ENCODE data around the gene YPEL2. TPM values are rescaled to one million over a fixed set of nuclear protein-coding genes. Genes with fewer than 3 reads are reported as not detected.

Gene YPEL2
- total and polyA plus RNA-seq, 2 donors (not counting 3 experiments of a cell fraction or from before 2014, with no cell fraction given), result 36.5 to 66.8 TPM

DNA sequence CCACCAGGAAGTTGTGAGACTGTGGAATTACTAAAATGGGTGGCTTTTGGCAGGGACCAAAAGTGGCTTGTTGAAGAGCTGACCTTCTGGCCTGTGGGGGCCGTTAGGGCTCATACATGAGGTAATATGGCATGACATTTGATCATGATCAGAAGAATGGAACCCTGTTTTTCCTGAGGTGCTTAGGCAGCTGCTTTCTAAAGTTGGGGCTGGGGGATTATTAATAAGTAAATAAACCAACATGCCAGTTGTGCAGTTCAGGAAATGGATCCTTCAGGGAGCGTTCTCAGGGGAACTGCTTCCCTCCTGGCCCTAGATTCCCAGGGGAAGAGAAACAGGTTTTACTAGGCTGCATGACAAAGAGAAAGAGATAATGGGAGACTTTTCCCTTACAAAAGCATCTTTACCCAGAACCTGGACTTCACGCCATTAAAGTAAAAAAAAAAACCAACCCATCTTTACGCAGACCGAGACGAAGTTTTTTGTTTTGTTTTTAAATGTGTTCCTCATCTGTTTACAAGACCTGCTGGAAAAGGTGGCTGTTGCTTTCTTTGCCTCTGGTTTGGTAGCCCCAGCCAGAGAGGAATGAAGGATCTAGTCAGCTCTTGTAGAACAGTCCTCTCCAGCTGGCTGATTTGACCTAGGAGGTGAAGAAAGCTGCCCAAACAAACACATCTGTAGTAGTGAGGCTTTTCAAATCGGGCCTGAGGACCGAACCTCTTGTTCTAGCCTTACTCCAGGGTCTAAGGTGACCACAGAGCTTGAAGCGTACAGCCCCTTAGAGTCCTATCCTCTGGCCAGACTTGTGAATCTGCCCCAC lies 22.7 kb downstream of the YPEL2 start:
- no peak overlapping the region for H3K4me2 ChIP-seq (ENCODE audit: insufficient read depth, low read length)
- H2AFZ ChIP-seq (ENCODE audit: low read depth, low read length), result no peak overlapping the region
- FAIRE-seq, result no peak
- H3K9me3 ChIP-seq (replicated peaks; ENCODE audit: control insufficient read depth, insufficient read depth, low read length), result no peaks in the 10 kb centered on the region
- CTCF ChIA-PET, result interaction anchor here (0.8 to 1.4 kb wide), 4 partner anchors 8 to 18 kb away, joined by 3 to 5 read pairs (median 3); no protein-coding TSS in a partner anchor
- POLR2A ChIA-PET, result no interaction called here
- H3K36me3 ChIP-seq (ENCODE audit: control insufficient read depth in 2 of 2, extremely low read depth in 1 of 2, insufficient read depth in 2 of 2, low read length in 2 of 2), result peaks cover 6 to 31% of the 10 kb centered on the region in 2 experiments
- H3K79me2 ChIP-seq (ENCODE audit: control insufficient read depth, insufficient read depth, low read length), result peaks cover 25% of the 10 kb centered on the region
- no peak overlapping the region for H3K27ac ChIP-seq (ENCODE audit: insufficient read depth, low read depth, low read length)
- H3K9me1 ChIP-seq (replicated peaks; ENCODE audit: control insufficient read depth, extremely low read depth, insufficient read depth, low read length), result no peaks in the 10 kb centered on the region
- dilution Hi-C loops (cut with MboI; ENCODE audit: extremely low pct_ligation_motif_present, low sequenced_read_pairs) (no loop called here), intact Hi-C loops (cut with micrococcal nuclease) (no loop called here)
- peaks cover 5% of the 10 kb centered on the region for H3K4me1 ChIP-seq (ENCODE audit: control insufficient read depth, extremely low read depth, insufficient read depth, low read length)
- no peak for TF ChIP-seq POLR2AphosphoS5 (IDR thresholded peaks at IDR 0.05; ENCODE audit: insufficient read depth, low read depth, low read length)
- TF ChIP-seq, protein P1, sequence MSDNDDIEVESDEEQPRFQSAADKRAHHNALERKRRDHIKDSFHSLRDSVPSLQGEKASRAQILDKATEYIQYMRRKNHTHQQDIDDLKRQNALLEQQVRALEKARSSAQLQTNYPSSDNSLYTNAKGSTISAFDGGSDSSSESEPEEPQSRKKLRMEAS (IDR thresholded peaks at IDR 0.05; ENCODE audit: insufficient read depth, insufficient read length), result no peak
- no peak for TF ChIP-seq POLR2A (IDR thresholded peaks at IDR 0.05; ENCODE audit: low read depth, low read length)
- TF ChIP-seq EZH2 (IDR thresholded peaks at IDR 0.05; ENCODE audit: borderline replicate concordance, low read depth, low read length, severe bottlenecking), result no peak
- TF ChIP-seq CTCF (IDR thresholded peaks at IDR 0.05; ENCODE audit: extremely low read depth in 1 of 2, insufficient read depth in 1 of 2, low read depth in 1 of 2, low read length in 2 of 2), result no peak
- TF ChIP-seq GATA2 (IDR thresholded peaks at IDR 0.05; ENCODE audit: insufficient read depth, insufficient read length, low read depth, low read length), result no peak
- no peak for TF ChIP-seq MYC (IDR thresholded peaks at IDR 0.05; ENCODE audit: low read depth, low read length)
- no peak for TF ChIP-seq JUN (IDR thresholded peaks at IDR 0.05; ENCODE audit: borderline replicate concordance, insufficient read depth, insufficient read length, low read depth)
- TF ChIP-seq FOS (IDR thresholded peaks at IDR 0.05; ENCODE audit: borderline replicate concordance, insufficient read depth, low read length), result no peak
- BruUV-seq (replicated peaks), result TSS peak; percentile 5
- no peak overlapping the region for H3K4me3 ChIP-seq (replicated peaks in 1 of 3; ENCODE audit: insufficient read depth in 1 of 3, low read depth in 1 of 3, low read length in 3 of 3)
- H3K9ac ChIP-seq (replicated peaks; ENCODE audit: extremely low read depth, insufficient read depth, low read length), result no peak overlapping the region
- no peak for DNase-seq (ENCODE audit: low read depth, low spot score)
- no peaks in the 10 kb centered on the region for H3K27me3 ChIP-seq (ENCODE audit: control insufficient read depth in 2 of 2, insufficient read depth in 2 of 2, low read length in 2 of 2)
- H4K20me1 ChIP-seq (replicated peaks; ENCODE audit: control insufficient read depth, extremely low read depth, insufficient read depth, low read length), result peaks cover 7% of the 10 kb centered on the region
